ENCODE measurements around the gene JAM3. TPM values are rescaled to one million over a fixed set of nuclear protein-coding genes. Genes with fewer than 3 reads are reported as not detected.

JAM3 gene
- total RNA-seq, 1 donor from 2014 or later: 50.3 TPM

GRCh38 chr11:134040386-134041302 lies 28.2 kb upstream of the JAM3 start:
- Mint-ChIP-seq H3K4me3 (no peak overlapping the region), H3K9me3 (no peaks in the 10 kb centered on the region), H3K27ac (no peak overlapping the region), H3K27me3 (peaks cover 21% of the 10 kb centered on the region), H3K36me3 (no peaks in the 10 kb centered on the region), H3K4me1 (ENCODE audit: unreplicated experiment) (peaks cover 40% of the 10 kb centered on the region)
- no peak for TF ChIP-seq CTCF (conservative IDR thresholded peaks at IDR 0.05)
- DNase-seq (ENCODE audit: extremely low spot score, unreplicated experiment): no peak

GRCh38 chr11:134041349-134041748 lies 27.5 kb upstream of the JAM3 start:
- no peak for TF ChIP-seq CTCF (conservative IDR thresholded peaks at IDR 0.05)
- DNase-seq (ENCODE audit: extremely low spot score, unreplicated experiment): no peak
- peaks cover 40% of the 10 kb centered on the region for H3K4me1 Mint-ChIP-seq (ENCODE audit: unreplicated experiment)
- H3K4me3 Mint-ChIP-seq: no peak overlapping the region
- peaks cover 25% of the 10 kb centered on the region for H3K27me3 Mint-ChIP-seq
- no peaks in the 10 kb centered on the region for H3K9me3 Mint-ChIP-seq
- no peak overlapping the region for H3K27ac Mint-ChIP-seq
- H3K36me3 Mint-ChIP-seq: no peaks in the 10 kb centered on the region

- no peak for DNase-seq (ENCODE audit: extremely low spot score, unreplicated experiment)
- no peak for TF ChIP-seq CTCF (conservative IDR thresholded peaks at IDR 0.05)
- peaks cover 32% of the 10 kb centered on the region for H3K27me3 Mint-ChIP-seq
- no peaks in the 10 kb centered on the region for H3K36me3 Mint-ChIP-seq
- no peaks in the 10 kb centered on the region for H3K9me3 Mint-ChIP-seq
- H3K27ac Mint-ChIP-seq: no peak overlapping the region
- H3K4me1 Mint-ChIP-seq (ENCODE audit: unreplicated experiment): peaks cover 44% of the 10 kb centered on the region
- no peak overlapping the region for H3K4me3 Mint-ChIP-seq
These were observed 26.8 kb upstream of the JAM3 start for GRCh38 chr11:134041791-134042696.

GRCh38 chr11:134043821-134044420 lies 25.0 kb upstream of the JAM3 start:
- H3K36me3 Mint-ChIP-seq: no peaks in the 10 kb centered on the region
- DNase-seq (ENCODE audit: extremely low spot score, unreplicated experiment): no peak
- TF ChIP-seq CTCF (conservative IDR thresholded peaks at IDR 0.05): no peak
- peaks cover 34% of the 10 kb centered on the region for H3K4me1 Mint-ChIP-seq (ENCODE audit: unreplicated experiment)
- no peak overlapping the region for H3K4me3 Mint-ChIP-seq
- no peaks in the 10 kb centered on the region for H3K9me3 Mint-ChIP-seq
- H3K27me3 Mint-ChIP-seq: peaks cover 45% of the 10 kb centered on the region
- H3K27ac Mint-ChIP-seq: no peak overlapping the region

- Mint-ChIP-seq H3K27me3 (peaks cover 53% of the 10 kb centered on the region), H3K4me3 (no peak overlapping the region), H3K4me1 (ENCODE audit: unreplicated experiment) (peaks cover 29% of the 10 kb centered on the region), H3K36me3 (no peaks in the 10 kb centered on the region), H3K27ac (no peak overlapping the region), H3K9me3 (no peaks in the 10 kb centered on the region)
- TF ChIP-seq CTCF (conservative IDR thresholded peaks at IDR 0.05): no peak
- DNase-seq (ENCODE audit: extremely low spot score, unreplicated experiment): no peak
These were observed 24.2 kb upstream of the JAM3 start for GRCh38 chr11:134044514-134045284.
